Right atrium auricular region (tissue), 2 donors: ENCODE data around the gene HIVEP2. TPM values are rescaled to one million over a fixed set of nuclear protein-coding genes. Genes with fewer than 3 reads are reported as not detected.

ENCODE experiments used
- DNase-seq: peaks from one replicate; pipeline ENCODE4 v3.0.0-alpha.2; 2019; ENCODE audit warnings: low spot score
- H3K27ac ChIP-seq, 2 donors: fragments of 200-600 bp; sonication (generic); 1 replicate in 1 of 2; 2 replicates in 1 of 2; pipeline ENCODE4 v1.5.1; 2016 to 2019
- H3K27me3 ChIP-seq, 2 donors: fragments of 200-600 bp; sonication (generic); one replicate each; pipeline versions ENCODE4 v1.5.1 to v1.6.0; 2017 to 2019
- H3K36me3 ChIP-seq: fragments of 200-600 bp; sonication (generic); one replicate; pipeline ENCODE4 v1.5.1; 2016
- H3K4me1 ChIP-seq, 2 donors: fragments of 200-600 bp; sonication (generic); one replicate each; pipeline versions ENCODE4 v1.5.1 to v1.6.0; 2017 to 2019
- H3K4me3 ChIP-seq, 2 donors: fragments of 200-600 bp; sonication (generic); 1 replicate in 1 of 2; 2 replicates in 1 of 2; pipeline ENCODE4 v1.5.1; 2017 to 2019; ENCODE audit warnings: mild to moderate bottlenecking in 1 of 2, moderate library complexity in 1 of 2
- H3K9me3 ChIP-seq, 2 donors: fragments of 200-600 bp; sonication (generic); one replicate each; pipeline ENCODE4 v1.5.1; 2019
- total RNA-seq, 2 donors: library from RNA; depleted of rRNA; stranded (reverse); fragments of >200 nt; gene quantifications; one replicate each; pipeline ENCODE4 v1.1.0, GENCODE V29; 2016
- TF ChIP-seq, protein P1 (sequence below), 2 donors: fragments of 200-600 bp; sonication (generic); IDR thresholded peaks; one replicate each; pipeline ENCODE4 v1.5.1; 2019; ENCODE audit warnings: antibody characterized with exemption in 2 of 2

HIVEP2 gene
- total RNA-seq, 2 donors from 2014 or later: 19.2 to 28.6 TPM

GRCh38 chr6:142934106-142934505 lies 10.9 kb downstream of the HIVEP2 start:
- Histone ChIP-seq H3K36me3 (no peaks in the 10 kb centered on the region), H3K27ac (no peak overlapping the region), H3K4me3 (no peak overlapping the region), H3K27me3 (no peaks in the 10 kb centered on the region), H3K4me1 (peaks cover 0 to 24% of the 10 kb centered on the region in 2 donors), H3K9me3 (no peaks in the 10 kb centered on the region)
- TF ChIP-seq, protein P1, sequence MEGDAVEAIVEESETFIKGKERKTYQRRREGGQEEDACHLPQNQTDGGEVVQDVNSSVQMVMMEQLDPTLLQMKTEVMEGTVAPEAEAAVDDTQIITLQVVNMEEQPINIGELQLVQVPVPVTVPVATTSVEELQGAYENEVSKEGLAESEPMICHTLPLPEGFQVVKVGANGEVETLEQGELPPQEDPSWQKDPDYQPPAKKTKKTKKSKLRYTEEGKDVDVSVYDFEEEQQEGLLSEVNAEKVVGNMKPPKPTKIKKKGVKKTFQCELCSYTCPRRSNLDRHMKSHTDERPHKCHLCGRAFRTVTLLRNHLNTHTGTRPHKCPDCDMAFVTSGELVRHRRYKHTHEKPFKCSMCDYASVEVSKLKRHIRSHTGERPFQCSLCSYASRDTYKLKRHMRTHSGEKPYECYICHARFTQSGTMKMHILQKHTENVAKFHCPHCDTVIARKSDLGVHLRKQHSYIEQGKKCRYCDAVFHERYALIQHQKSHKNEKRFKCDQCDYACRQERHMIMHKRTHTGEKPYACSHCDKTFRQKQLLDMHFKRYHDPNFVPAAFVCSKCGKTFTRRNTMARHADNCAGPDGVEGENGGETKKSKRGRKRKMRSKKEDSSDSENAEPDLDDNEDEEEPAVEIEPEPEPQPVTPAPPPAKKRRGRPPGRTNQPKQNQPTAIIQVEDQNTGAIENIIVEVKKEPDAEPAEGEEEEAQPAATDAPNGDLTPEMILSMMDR (IDR thresholded peaks at IDR 0.05): no peak
- no peak for DNase-seq

- Histone ChIP-seq H3K27ac (no peak overlapping the region), H3K4me1 (peaks cover 0 to 26% of the 10 kb centered on the region in 2 donors), H3K27me3 (no peaks in the 10 kb centered on the region), H3K36me3 (no peaks in the 10 kb centered on the region), H3K4me3 (no peak overlapping the region), H3K9me3 (no peaks in the 10 kb centered on the region)
- TF ChIP-seq, protein P1 (IDR thresholded peaks at IDR 0.05): no peak
- no peak for DNase-seq
Measured at GRCh38 chr6:142933701-142934100, 11.3 kb downstream of the HIVEP2 start.

GRCh38 chr6:142932889-142933288 lies 12.1 kb downstream of the HIVEP2 start:
- Histone ChIP-seq H3K4me1 (peaks cover 0 to 34% of the 10 kb centered on the region in 2 donors), H3K4me3 (no peak overlapping the region), H3K27me3 (no peaks in the 10 kb centered on the region), H3K9me3 (no peaks in the 10 kb centered on the region), H3K27ac (no peak overlapping the region), H3K36me3 (no peaks in the 10 kb centered on the region)
- no peak for DNase-seq
- TF ChIP-seq, protein P1 (IDR thresholded peaks at IDR 0.05): no peak

GRCh38 chr6:142929751-142930358 lies 15.1 kb downstream of the HIVEP2 start:
- TF ChIP-seq, protein P1 (IDR thresholded peaks at IDR 0.05): no peak

GRCh38 chr6:142927904-142928303 lies 17.1 kb downstream of the HIVEP2 start:
- no peaks in the 10 kb centered on the region for H3K9me3 ChIP-seq
- H3K4me3 ChIP-seq: no peak overlapping the region
- TF ChIP-seq, protein P1 (IDR thresholded peaks at IDR 0.05): no peak
- H3K36me3 ChIP-seq: no peaks in the 10 kb centered on the region
- no peak for DNase-seq
- peak overlapping the region; percentile 96 to 98 for H3K27ac ChIP-seq
- H3K4me1 ChIP-seq: peaks cover 0 to 33% of the 10 kb centered on the region in 2 donors
- H3K27me3 ChIP-seq: no peaks in the 10 kb centered on the region

More at GRCh38 chr6:142929751-142930358, 15.1 kb downstream of the HIVEP2 start:
- no peaks in the 10 kb centered on the region for H3K36me3 ChIP-seq
- peaks cover 0 to 46% of the 10 kb centered on the region in 2 donors for H3K4me1 ChIP-seq
- no peak overlapping the region for H3K4me3 ChIP-seq
- no peak overlapping the region for H3K27ac ChIP-seq
- no peaks in the 10 kb centered on the region for H3K9me3 ChIP-seq
- H3K27me3 ChIP-seq: no peaks in the 10 kb centered on the region
- no peak for DNase-seq

DNA sequence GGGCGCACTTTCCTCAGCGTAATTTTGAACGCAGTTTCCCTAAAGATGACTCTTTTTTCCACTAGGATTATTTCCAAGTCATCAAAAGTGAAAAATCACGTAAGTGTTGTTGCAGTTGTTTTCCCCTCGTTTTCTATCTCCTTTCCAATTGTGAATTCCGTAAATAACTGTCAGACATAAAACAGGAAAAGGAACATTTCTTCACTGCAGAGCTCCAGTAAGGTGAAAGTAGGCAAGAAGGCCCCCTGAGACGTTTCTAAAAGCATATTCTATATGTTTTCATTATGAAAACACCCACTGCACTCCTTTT lies 17.8 kb downstream of the HIVEP2 start:
- Histone ChIP-seq H3K36me3 (no peaks in the 10 kb centered on the region), H3K4me1 (peaks cover 0 to 33% of the 10 kb centered on the region in 2 donors), H3K27me3 (no peaks in the 10 kb centered on the region), H3K27ac (peak overlapping the region; percentile 96 to 98), H3K9me3 (no peaks in the 10 kb centered on the region), H3K4me3 (peak overlapping the region; percentile 64 to 70)
- TF ChIP-seq, protein P1 (IDR thresholded peaks at IDR 0.05): no peak
- DNase-seq: no peak
